Fibroblast of the aortic adventitia (primary cell): ENCODE data around the gene KRTAP2-3. TPM values are rescaled to one million over a fixed set of nuclear protein-coding genes. Genes with fewer than 3 reads are reported as not detected.

Experiments
- DNase-seq: peaks from one replicate; pipeline ENCODE4 v3.0.0-alpha.2; 2010; ENCODE audit warnings: low read depth
- H3K4me3 ChIP-seq: 2 replicates; pipeline ENCODE4 v1.5.1; 2011; ENCODE audit warnings: low read depth, mild to moderate bottlenecking, control low read depth, low read length, moderate library complexity
- CTCF ChIP-seq: IDR thresholded peaks from 2 replicates; pipeline ENCODE4 v1.5.1; 2011; ENCODE audit warnings: mild to moderate bottlenecking, low read length, control low read depth, inconsistent platforms; ENCODE audit not compliant: insufficient read depth
- total RNA-seq: library from RNA; depleted of rRNA; stranded (reverse); fragments of >200 nt; gene quantifications from 2 replicates; pipeline ENCODE4 v1.2.3, GENCODE V29; 2012; ENCODE audit warnings: low replicate concordance

Gene KRTAP2-3
- total RNA-seq, 1 donor = not detected

GRCh38 chr17:41029633-41030245, 30.2 kb downstream of the KRTAP2-3 start, which contains the start of gene KRTAP1-4:
Gene KRTAP1-4 (minus strand): TSS chr17:41030195. CDS start chr17:41030078, 117 bp downstream.
- H3K4me3 ChIP-seq = no peak within 1 kb of the TSS
- DNase-seq = no peak
- TF ChIP-seq CTCF = no peak

- TF ChIP-seq CTCF = no peak
- H3K4me3 ChIP-seq = no peak within 1 kb of the TSS
- peak; percentile 71 for DNase-seq
Measured at GRCh38 chr17:41026715-41027471, 33.0 kb downstream of the KRTAP2-3 start, which contains the start of gene KRTAP1-5. Gene KRTAP1-5 (minus strand): TSS chr17:41027208. CDS start chr17:41027155, 53 bp downstream.

- TF ChIP-seq CTCF = no peak
- DNase-seq = no peak
- H3K4me3 ChIP-seq = no peak overlapping the region
Measured at GRCh38 chr17:41024697-41025096, 35.2 kb downstream of the KRTAP2-3 start.

DNA sequence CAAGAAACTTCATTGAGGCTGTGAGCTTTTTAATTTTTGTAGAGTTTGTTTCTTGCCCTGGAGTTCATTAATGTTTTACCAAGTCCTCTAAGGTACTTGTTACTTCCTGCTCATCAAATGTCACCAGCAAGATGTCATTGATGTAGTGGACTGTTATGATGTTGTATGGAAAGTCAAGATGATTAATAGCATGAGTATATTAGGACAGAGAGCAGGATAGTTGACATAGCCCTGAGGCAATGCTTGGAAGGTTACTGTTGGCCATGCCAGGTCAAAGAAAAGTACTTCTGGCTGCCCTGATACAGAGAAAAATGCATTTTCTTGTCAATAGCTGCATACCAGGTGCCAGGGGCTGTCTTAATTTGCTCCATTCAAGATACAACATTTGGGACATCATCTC, 39.6 kb downstream of the KRTAP2-3 start:
- H3K4me3 ChIP-seq = no peak overlapping the region
- DNase-seq = no peak
- TF ChIP-seq CTCF = no peak

DNA sequence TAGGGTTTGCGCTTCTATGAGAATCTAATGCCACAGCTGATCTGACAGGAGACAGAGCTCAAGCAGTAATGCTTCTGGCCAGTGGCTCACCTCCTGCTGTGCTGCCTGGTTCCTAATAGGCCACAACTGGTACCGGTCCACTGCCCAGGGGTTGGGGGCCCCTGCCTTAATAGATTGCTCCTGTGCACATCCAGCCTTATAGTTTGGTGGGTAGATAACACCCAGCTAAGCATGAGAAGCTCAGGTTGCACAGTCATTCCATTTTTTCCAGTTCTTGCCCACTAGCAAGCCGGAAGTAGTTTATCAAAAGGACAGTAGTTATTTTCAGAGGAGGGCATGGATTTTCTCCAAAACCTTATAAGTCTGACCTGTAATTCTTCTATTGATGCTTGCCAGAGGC, 40.5 kb downstream of the KRTAP2-3 start:
- no peak overlapping the region for H3K4me3 ChIP-seq
- DNase-seq = no peak
- TF ChIP-seq CTCF = no peak

DNA sequence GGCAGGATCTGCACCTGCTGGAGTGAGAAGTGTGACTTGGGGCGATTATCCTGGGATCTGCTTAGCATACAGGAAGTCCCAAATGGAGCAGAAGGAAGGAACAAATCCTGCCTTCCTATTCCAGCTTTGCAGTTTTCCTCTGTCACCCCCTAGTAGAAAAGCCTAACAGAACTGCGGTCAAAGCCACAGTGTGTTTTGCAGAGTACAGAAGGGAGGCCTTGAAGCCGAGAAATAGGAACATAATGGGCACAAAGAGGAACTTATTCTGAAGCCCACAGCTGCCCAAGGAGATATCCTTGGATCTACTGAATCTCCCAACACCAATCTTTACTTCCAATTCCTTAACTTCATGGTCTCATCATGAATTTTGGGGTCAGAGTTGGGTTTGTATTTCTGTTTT, 41.4 kb downstream of the KRTAP2-3 start:
- no peak overlapping the region for H3K4me3 ChIP-seq
- no peak for DNase-seq
- TF ChIP-seq CTCF = no peak
